Muscle layer of colon (tissue), 2 donors: ENCODE measurements around the gene CLASP1.
"Not testable (repeated sequence)": the region's sequence is repeated elsewhere in the genome, so short reads cannot be mapped to it uniquely, and the experiment has no call there.

Source experiments
- H3K27ac ChIP-seq: one replicate; pipeline ENCODE4 v1.7.0; 2013; ENCODE audit warnings: low read depth, mild to moderate bottlenecking, low read length, moderate library complexity
- H3K27me3 ChIP-seq, 2 donors: one replicate each; pipeline ENCODE4 v1.7.0; 2013; ENCODE audit warnings: low read length in 2 of 2, mild to moderate bottlenecking in 2 of 2; ENCODE audit not compliant: insufficient read depth in 2 of 2, control insufficient read depth in 1 of 2
- H3K36me3 ChIP-seq: one replicate; pipeline ENCODE4 v1.7.0; 2013; ENCODE audit warnings: mild to moderate bottlenecking, low read length; ENCODE audit not compliant: insufficient read depth
- H3K4me1 ChIP-seq: one replicate; pipeline ENCODE4 v1.7.0; 2013; ENCODE audit warnings: mild to moderate bottlenecking, low read length; ENCODE audit not compliant: insufficient read depth
- H3K4me3 ChIP-seq, 2 donors: one replicate each; pipeline ENCODE4 v1.7.0; 2013; ENCODE audit warnings: low read length in 2 of 2, low read depth in 1 of 2, mild to moderate bottlenecking in 1 of 2, moderate library complexity in 1 of 2
- H3K9ac ChIP-seq: one replicate; pipeline ENCODE4 v1.7.0; 2013; ENCODE audit warnings: low read length
- H3K9me3 ChIP-seq: one replicate; pipeline ENCODE4 v1.7.0; 2013; ENCODE audit warnings: mild to moderate bottlenecking, low read length
- donor health status: abdominal sarcoma.
- donor health status: Adenocarcinoma of cecum.

Gene CLASP1

DNA sequence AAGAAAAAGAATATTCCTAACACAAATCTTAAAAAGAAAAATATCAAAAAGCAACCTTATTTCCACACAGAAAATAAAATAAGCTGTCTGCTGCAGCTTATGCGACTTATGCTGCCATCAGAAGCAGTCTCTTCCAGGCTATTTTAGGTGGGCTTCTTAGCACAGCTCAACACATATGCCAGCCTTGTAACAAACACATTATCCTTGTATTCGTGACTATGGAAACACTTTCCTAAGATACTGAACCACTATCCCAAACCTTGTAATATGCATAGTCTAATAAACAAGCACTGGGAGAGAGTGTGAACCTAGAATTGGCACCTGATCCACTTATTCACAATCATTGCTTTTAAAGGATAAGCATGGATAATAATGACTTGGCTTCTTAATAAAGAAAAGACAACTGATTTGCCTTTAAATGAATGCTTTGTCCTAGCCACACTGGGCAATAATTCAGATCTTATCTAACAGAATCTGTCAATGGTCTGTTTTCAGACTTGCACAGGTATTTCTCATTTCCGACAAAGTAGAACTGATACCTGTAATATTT lies 158.6 kb downstream of the CLASP1 start:
- Histone ChIP-seq H3K36me3 (no peaks in the 10 kb centered on the region), H3K27me3 (no peaks in the 10 kb centered on the region), H3K9ac (no peak overlapping the region), H3K4me1 (peaks cover 1% of the 10 kb centered on the region), H3K4me3 (no peak overlapping the region), H3K27ac (no peak overlapping the region), H3K9me3 (no peaks in the 10 kb centered on the region)

DNA sequence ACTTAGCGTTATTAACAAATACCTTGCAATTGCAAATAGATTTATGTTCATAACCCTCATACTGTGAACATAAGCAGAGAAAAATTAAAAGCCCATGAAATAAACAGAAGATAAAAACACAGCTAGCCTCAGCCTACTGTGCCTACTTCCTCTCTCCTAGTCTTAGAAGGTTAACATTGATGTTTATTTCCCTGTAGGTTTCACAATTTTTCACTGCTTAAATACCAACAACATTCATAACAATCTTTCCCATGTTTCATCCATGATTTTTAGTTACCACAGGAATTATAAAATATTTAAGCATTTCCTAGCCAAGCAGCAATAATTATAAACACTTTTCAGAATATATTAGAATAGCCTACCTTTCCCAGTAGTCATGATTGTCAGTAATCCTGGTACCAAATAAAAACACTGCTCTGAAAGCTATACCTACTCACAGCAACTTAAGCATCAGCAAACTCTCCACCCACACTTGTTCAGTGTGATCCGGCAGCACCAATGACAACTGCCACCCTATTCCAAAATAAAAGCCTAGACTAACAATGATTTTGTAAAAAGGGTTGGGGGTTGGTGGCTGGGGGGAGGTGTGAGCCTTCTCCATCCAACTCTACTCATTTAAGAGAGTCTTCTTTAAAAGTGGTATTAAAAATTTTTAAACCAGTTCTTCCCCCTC lies 159.2 kb downstream of the CLASP1 start:
- Histone ChIP-seq H3K4me3 (no peak overlapping the region), H3K27ac (no peak overlapping the region), H3K4me1 (peaks cover 7% of the 10 kb centered on the region), H3K9ac (no peak overlapping the region), H3K27me3 (no peaks in the 10 kb centered on the region), H3K36me3 (no peaks in the 10 kb centered on the region), H3K9me3 (no peaks in the 10 kb centered on the region)

DNA sequence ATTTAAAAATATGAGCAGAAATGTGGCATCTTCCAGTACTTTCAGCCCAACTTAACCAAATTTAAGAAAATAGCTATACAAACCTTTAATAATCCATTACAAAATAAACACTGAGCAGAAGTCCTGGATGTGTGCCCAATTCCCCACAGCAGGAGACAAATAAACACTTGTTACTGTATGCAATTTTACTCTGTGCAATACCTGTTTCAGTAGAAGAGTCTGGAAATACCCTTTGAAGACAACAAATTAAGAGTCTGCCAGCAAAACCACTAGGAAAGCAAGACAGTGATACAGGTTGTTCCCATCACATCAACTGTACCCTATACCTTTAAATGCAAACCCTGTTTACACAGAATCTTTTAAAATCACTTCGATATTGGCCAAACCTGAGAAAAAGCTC lies 160.0 kb downstream of the CLASP1 start:
- Histone ChIP-seq H3K4me1 (peaks cover 15% of the 10 kb centered on the region), H3K9ac (no peak overlapping the region), H3K27ac (no peak overlapping the region), H3K36me3 (no peaks in the 10 kb centered on the region), H3K9me3 (no peaks in the 10 kb centered on the region), H3K27me3 (no peaks in the 10 kb centered on the region), H3K4me3 (no peak overlapping the region)

DNA sequence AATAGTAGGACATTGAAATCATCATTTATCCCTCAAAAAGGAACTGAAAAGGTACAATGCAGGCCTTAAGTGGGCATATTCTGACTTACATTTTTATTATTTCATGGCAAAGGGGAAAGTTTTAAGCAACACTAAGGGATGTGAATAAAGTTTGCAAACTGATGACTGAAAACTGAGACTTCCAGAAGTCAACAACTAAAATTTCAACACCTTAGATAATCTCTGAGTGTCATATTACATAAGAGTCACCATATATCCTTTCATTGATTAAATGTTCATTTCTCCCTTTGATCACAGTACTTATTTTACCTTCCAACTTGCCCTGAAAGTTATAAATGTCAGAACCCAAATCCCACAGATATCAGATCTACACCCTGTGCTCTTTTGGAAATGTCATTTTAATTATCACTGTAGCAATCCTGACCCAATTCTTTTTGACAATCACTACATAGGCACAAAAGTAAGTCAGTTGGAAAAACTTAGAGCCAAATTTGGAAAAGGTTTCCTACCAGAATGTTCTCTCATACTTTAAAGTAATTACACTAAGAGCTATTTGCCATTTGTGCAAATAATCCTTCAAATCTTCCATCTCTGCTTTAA lies 163.0 kb downstream of the CLASP1 start:
- no peaks in the 10 kb centered on the region for H3K27me3 ChIP-seq
- no peak overlapping the region for H3K9ac ChIP-seq
- no peaks in the 10 kb centered on the region for H3K9me3 ChIP-seq
- H3K4me3 ChIP-seq = no peak overlapping the region
- peaks cover 34% of the 10 kb centered on the region for H3K4me1 ChIP-seq
- no peak overlapping the region for H3K27ac ChIP-seq
- no peaks in the 10 kb centered on the region for H3K36me3 ChIP-seq

DNA sequence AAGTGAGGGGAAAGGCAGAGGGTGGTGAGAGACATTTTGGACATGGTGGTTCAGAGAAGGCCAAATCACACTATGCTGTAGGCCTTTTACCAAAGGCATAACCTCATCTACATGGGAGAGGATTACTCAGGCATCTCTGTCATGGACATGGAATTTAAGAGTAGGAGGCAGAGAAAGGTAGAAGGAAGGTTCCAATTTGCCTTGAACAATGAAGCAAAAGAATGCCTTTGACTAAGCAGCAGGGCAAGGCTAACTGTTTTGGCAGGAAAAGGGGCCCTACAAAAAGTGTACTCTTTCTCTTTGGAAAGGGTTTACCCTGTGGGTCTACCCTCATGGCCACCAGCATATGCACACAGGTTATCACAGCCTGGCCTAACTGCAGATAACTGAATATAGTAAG lies 164.2 kb downstream of the CLASP1 start:
- Histone ChIP-seq H3K27ac (no peak overlapping the region), H3K9me3 (no peaks in the 10 kb centered on the region), H3K4me3 (no peak overlapping the region), H3K4me1 (peaks cover 47% of the 10 kb centered on the region), H3K27me3 (no peaks in the 10 kb centered on the region), H3K9ac (no peak overlapping the region), H3K36me3 (no peaks in the 10 kb centered on the region)

DNA sequence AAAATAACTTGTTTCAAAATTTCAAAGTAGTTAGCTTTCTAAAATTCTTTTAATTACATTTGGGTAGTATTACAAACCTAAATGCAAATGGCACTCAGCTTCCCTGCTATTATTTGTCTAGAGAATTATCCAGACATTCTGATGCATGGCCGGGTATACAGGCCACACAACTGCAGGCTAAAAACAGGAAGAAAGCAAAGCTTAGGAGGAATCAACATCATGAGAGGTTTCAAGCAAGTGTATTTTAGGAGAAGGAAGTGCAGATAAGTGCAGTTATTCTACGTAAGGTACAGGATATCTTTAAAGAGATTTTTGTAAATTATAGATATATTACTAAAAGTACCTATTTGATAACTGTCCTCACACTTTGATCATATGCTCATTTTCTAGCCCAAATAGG lies 165.4 kb downstream of the CLASP1 start:
- Histone ChIP-seq H3K4me1 (peaks cover 58% of the 10 kb centered on the region), H3K27ac (no peak overlapping the region)

DNA sequence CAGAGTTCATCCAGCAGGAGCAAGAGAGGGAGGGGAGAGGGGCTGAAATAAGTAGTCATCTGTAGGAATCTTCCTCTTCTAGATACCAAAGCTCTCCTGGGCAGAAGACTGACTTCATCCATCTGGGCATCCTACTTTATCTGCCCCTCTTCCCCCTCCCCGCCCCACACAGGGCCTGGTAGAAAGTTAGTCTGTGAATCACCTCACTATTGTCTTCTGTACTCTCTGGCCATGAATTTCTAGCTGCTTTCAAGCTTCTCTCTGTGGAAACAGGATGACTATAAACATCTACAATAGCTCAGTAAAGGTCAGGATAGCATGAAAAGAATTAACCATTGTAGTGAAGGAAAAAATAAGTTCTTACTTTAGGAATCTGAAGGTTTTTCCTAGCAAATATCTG lies 166.2 kb downstream of the CLASP1 start:
- Histone ChIP-seq H3K9ac (no peak overlapping the region), H3K27me3 (no peaks in the 10 kb centered on the region), H3K36me3 (no peaks in the 10 kb centered on the region), H3K27ac (no peak overlapping the region), H3K4me3 (no peak overlapping the region), H3K9me3 (no peaks in the 10 kb centered on the region), H3K4me1 (peaks cover 59% of the 10 kb centered on the region)

More for the DNA sequence above, 165.4 kb downstream of the CLASP1 start:
- Histone ChIP-seq H3K4me3 (no peak overlapping the region), H3K27me3 (no peaks in the 10 kb centered on the region), H3K9ac (no peak overlapping the region), H3K9me3 (no peaks in the 10 kb centered on the region), H3K36me3 (no peaks in the 10 kb centered on the region)

DNA sequence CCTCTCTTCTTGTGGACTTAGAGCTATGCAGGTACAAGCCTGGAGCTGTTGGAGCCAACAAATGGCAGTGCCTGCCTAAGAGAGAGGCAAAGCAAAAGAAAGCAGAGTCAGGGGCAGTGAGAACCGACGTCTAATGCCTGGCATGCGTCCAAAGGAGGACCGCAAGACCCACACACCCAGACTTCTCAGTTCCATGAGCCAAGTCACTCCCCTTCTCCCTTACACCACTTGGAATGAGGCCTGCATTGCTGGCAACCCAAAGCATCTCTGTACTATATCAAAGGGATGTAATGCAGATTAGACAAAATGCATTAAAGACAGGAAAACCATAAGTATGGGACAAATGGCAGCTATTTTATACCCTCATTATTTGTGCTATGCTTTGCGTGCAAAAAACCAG lies 168.4 kb downstream of the CLASP1 start:
- no peak overlapping the region for H3K27ac ChIP-seq
- H3K9ac ChIP-seq = no peak overlapping the region
- H3K36me3 ChIP-seq = no peaks in the 10 kb centered on the region
- no peaks in the 10 kb centered on the region for H3K27me3 ChIP-seq
- no peak overlapping the region for H3K4me3 ChIP-seq
- no peaks in the 10 kb centered on the region for H3K9me3 ChIP-seq
- H3K4me1 ChIP-seq = peaks cover 71% of the 10 kb centered on the region

DNA sequence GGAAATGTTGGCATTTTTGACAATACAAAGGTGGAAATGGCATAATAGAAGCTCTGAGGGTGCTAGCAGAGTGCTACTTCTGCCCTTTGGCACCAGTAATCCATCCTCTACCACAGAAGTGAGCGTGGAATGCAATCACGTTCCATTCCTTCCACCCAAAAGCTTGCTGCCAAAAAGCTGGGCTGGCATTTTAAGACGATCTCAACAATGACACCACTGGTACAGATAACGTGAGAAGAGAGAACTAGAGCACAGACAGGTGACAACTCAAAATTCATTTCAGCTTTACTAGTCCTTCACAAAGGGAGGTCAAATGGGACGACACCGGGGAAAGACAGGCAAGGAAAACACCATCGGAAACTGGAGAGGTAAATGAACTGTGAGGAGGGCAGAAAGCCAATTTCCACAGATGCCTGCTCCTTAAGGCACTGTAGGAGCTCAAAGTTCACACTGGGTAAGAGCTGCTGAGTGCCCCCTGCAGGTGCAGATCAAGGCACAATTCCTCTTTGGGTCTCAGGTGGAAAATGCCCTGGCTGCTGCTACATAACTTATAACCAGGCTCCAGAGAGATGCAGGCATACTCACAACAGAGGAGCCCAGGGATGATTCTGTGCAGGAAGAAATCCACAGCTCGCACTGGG lies 169.3 kb downstream of the CLASP1 start:
- Histone ChIP-seq H3K36me3 (no peaks in the 10 kb centered on the region), H3K9me3 (no peaks in the 10 kb centered on the region), H3K9ac (no peak overlapping the region), H3K4me1 (peaks cover 64% of the 10 kb centered on the region), H3K27me3 (no peaks in the 10 kb centered on the region), H3K27ac (no peak overlapping the region), H3K4me3 (no peak overlapping the region)

DNA sequence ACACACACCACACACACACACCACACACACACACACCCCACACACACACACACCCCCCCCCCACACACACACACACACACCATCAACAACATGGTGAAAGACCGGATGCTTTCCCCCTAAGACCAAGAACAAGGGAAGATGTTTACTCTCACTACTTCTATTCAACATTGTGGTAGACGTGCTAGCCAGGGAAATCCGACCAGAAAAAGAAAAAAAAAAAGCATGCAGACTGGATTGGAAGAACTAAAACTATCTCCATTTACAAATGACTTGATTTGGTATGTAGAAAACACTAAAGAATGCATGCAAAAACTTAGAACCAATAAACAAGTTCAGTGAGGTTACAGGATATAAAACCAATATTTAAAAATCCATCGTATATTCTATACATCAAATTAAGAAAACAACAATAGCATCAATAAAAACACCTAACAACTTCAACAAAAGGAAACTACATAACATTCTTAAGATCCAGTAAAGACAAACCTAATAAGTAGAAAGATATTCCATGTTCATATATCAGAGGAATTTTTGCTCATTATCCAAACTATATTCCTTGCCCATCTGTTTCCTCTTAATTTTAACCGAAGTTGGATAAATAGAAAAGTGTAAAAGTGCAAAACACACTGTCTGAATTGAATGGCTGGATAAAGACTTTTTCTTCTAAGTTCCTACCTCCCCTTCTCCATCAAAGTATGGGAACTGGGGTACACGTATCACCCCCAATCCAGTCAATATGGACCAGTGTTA lies 170.1 kb downstream of the CLASP1 start:
- no peaks in the 10 kb centered on the region for H3K27me3 ChIP-seq
- no peaks in the 10 kb centered on the region for H3K9me3 ChIP-seq
- no peak overlapping the region for H3K9ac ChIP-seq
- peaks cover 55% of the 10 kb centered on the region for H3K4me1 ChIP-seq
- H3K27ac ChIP-seq = no peak overlapping the region
- H3K36me3 ChIP-seq = no peaks in the 10 kb centered on the region
- no peak overlapping the region for H3K4me3 ChIP-seq

DNA sequence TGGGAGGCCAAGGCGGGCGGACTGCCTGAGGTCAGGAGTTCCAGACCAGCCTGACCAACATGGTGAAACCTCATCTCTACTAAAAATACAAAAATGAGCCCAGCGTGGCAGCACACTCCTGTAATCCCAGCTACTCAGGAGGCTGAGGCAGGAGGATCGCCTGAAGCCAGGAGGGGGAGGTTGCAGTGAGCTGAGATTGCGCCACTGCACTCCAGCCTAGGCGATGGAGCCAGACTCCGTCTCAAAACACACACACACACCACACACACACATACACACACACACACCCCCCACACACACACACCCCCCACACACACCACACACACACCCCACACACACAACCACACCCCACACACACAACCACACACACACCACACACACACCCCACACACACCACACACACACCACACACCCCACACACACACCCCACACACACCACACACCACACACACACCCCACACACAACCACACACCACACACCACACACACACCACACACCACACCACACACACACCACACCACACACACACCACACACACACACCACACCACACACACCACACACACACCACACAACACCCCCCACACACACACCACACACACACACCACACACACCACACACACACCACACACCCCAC lies 170.8 kb downstream of the CLASP1 start:
- not testable (repeated sequence) for H3K4me3 ChIP-seq, H3K36me3 ChIP-seq
- peaks cover 55% of the 10 kb centered on the region for H3K4me1 ChIP-seq

More for the DNA sequence above, 170.8 kb downstream of the CLASP1 start:
- H3K27ac ChIP-seq, H3K9ac ChIP-seq, H3K9me3 ChIP-seq, H3K27me3 ChIP-seq: not testable (repeated sequence)
